ENCODE data around the gene KRT79. TPM values are rescaled to one million over a fixed set of nuclear protein-coding genes. Genes with fewer than 3 reads are reported as not detected.

The KRT79 gene
- total RNA-seq, 1 experiment from 2014 or later: not detected

GRCh38 chr12:52772772-52773171 is 61.3 kb downstream of the KRT79 start:
- Histone ChIP-seq H3K4me1 (ENCODE audit: control insufficient read depth, insufficient read depth, low read length) (no peaks in the 10 kb centered on the region), H3K36me3 (ENCODE audit: control insufficient read depth, insufficient read depth, low read length) (no peaks in the 10 kb centered on the region), H3K9me3 (ENCODE audit: control insufficient read depth, insufficient read depth, low read depth, low read length) (no peaks in the 10 kb centered on the region), H3K4me3 (ENCODE audit: low read depth in 2 of 2, low read length in 2 of 2) (no peak overlapping the region), H3K27me3 (ENCODE audit: control insufficient read depth, insufficient read depth, low read length) (peaks cover 3% of the 10 kb centered on the region; the same call in 1 of the 2 replicates), H3K27ac (ENCODE audit: low read length) (no peak overlapping the region)
- no peak for ATAC-seq
- in situ Hi-C loops (cut with HindIII; ENCODE audit: low pct_unique_long_range_greater_than_20kb, low sequenced_read_pairs) (no loop called here), intact Hi-C loops (cut with micrococcal nuclease; ENCODE audit: unreplicated experiment) (no loop called here)
- BruUV-seq (replicated peaks): no TSS peak
- ChIA-PET POLR2A (no interaction called here), CTCF (interaction anchor here (1.1 kb wide), 1 partner anchor 107 kb away, joined by 3 read pairs; no protein-coding TSS in a partner anchor)
- TF ChIP-seq POLR2AphosphoS5 (IDR thresholded peaks at IDR 0.05; ENCODE audit: low read depth, low read length) (no peak), REST (IDR thresholded peaks at IDR 0.05; ENCODE audit: insufficient read depth in 1 of 2, low read depth in 2 of 2, low read length in 1 of 2) (no peak), TCF7L2 (IDR thresholded peaks at IDR 0.05; ENCODE audit: low read depth, low read length) (no peak), SIN3A (IDR thresholded peaks at IDR 0.05; ENCODE audit: borderline replicate concordance, insufficient read depth, low read depth, low read length) (no peak)
- TF ChIP-seq, protein P1, sequence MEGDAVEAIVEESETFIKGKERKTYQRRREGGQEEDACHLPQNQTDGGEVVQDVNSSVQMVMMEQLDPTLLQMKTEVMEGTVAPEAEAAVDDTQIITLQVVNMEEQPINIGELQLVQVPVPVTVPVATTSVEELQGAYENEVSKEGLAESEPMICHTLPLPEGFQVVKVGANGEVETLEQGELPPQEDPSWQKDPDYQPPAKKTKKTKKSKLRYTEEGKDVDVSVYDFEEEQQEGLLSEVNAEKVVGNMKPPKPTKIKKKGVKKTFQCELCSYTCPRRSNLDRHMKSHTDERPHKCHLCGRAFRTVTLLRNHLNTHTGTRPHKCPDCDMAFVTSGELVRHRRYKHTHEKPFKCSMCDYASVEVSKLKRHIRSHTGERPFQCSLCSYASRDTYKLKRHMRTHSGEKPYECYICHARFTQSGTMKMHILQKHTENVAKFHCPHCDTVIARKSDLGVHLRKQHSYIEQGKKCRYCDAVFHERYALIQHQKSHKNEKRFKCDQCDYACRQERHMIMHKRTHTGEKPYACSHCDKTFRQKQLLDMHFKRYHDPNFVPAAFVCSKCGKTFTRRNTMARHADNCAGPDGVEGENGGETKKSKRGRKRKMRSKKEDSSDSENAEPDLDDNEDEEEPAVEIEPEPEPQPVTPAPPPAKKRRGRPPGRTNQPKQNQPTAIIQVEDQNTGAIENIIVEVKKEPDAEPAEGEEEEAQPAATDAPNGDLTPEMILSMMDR (IDR thresholded peaks at IDR 0.05): no peak
- no peak for DNase-seq (ENCODE audit: low read depth, low spot score)

- no peak for ATAC-seq
- in situ Hi-C loops (cut with HindIII; ENCODE audit: low pct_unique_long_range_greater_than_20kb, low sequenced_read_pairs) (no loop called here), intact Hi-C loops (cut with micrococcal nuclease; ENCODE audit: unreplicated experiment) (no loop called here)
- Histone ChIP-seq H3K4me3 (ENCODE audit: low read depth in 2 of 2, low read length in 2 of 2) (no peak overlapping the region), H3K27ac (ENCODE audit: low read length) (no peak overlapping the region), H3K27me3 (ENCODE audit: control insufficient read depth, insufficient read depth, low read length) (peaks cover 3% of the 10 kb centered on the region; the same call in 1 of the 2 replicates), H3K36me3 (ENCODE audit: control insufficient read depth, insufficient read depth, low read length) (no peaks in the 10 kb centered on the region), H3K9me3 (ENCODE audit: control insufficient read depth, insufficient read depth, low read depth, low read length) (no peaks in the 10 kb centered on the region), H3K4me1 (ENCODE audit: control insufficient read depth, insufficient read depth, low read length) (no peaks in the 10 kb centered on the region)
- DNase-seq (ENCODE audit: low read depth, low spot score): no peak
- CTCF ChIA-PET: interaction anchor here (1.1 kb wide), 1 partner anchor 107 kb away, joined by 3 read pairs; no protein-coding TSS in a partner anchor
- POLR2A ChIA-PET: no interaction called here
- TF ChIP-seq, protein P1 (IDR thresholded peaks at IDR 0.05): no peak
- no peak for TF ChIP-seq TCF7L2 (IDR thresholded peaks at IDR 0.05; ENCODE audit: low read depth, low read length)
- TF ChIP-seq POLR2AphosphoS5 (IDR thresholded peaks at IDR 0.05; ENCODE audit: low read depth, low read length): no peak
- TF ChIP-seq REST (IDR thresholded peaks at IDR 0.05; ENCODE audit: insufficient read depth in 1 of 2, low read depth in 2 of 2, low read length in 1 of 2): no peak
- no peak for TF ChIP-seq SIN3A (IDR thresholded peaks at IDR 0.05; ENCODE audit: borderline replicate concordance, insufficient read depth, low read depth, low read length)
- BruUV-seq (replicated peaks): no TSS peak
Observed at GRCh38 chr12:52772188-52772587, 61.9 kb downstream of the KRT79 start.

All from Panc1 (cell line).